IPS-18a (cell line): ENCODE data around the gene CST9.

Experiments
- H3K27ac ChIP-seq: one replicate; pipeline ENCODE4 v1.5.1; 2013; ENCODE audit warnings: low read length
- H3K27me3 ChIP-seq: one replicate; pipeline ENCODE4 v1.6.1; 2013; ENCODE audit warnings: mild to moderate bottlenecking, low read length; ENCODE audit not compliant: control insufficient read depth, insufficient read depth
- H3K36me3 ChIP-seq: one replicate; pipeline ENCODE4 v1.6.1; 2013; ENCODE audit warnings: low read depth, low read length; ENCODE audit not compliant: control insufficient read depth
- H3K4me1 ChIP-seq: one replicate; pipeline ENCODE4 v1.6.1; 2013; ENCODE audit warnings: low read depth, low read length; ENCODE audit not compliant: control insufficient read depth
- H3K4me3 ChIP-seq: one replicate; pipeline ENCODE4 v1.5.1; 2013; ENCODE audit warnings: low read length
- H3K9ac ChIP-seq: one replicate; pipeline ENCODE4 v1.6.1; 2013; ENCODE audit warnings: mild to moderate bottlenecking, low read length, moderate library complexity
- H3K9me3 ChIP-seq: one replicate; pipeline ENCODE4 v1.6.1; 2013; ENCODE audit warnings: low read depth, low read length; ENCODE audit not compliant: control insufficient read depth

The CST9 gene

GRCh38 chr20:23613676-23614075, 8.0 kb upstream of the CST9 start:
- Histone ChIP-seq H3K36me3 (no peaks in the 10 kb centered on the region), H3K4me1 (peaks cover 6% of the 10 kb centered on the region), H3K9ac (no peak overlapping the region), H3K27me3 (no peaks in the 10 kb centered on the region), H3K27ac (no peak overlapping the region), H3K9me3 (no peaks in the 10 kb centered on the region), H3K4me3 (no peak overlapping the region)

GRCh38 chr20:23612396-23612795, 6.7 kb upstream of the CST9 start:
- no peaks in the 10 kb centered on the region for H3K9me3 ChIP-seq
- H3K36me3 ChIP-seq, result no peaks in the 10 kb centered on the region
- no peak overlapping the region for H3K9ac ChIP-seq
- peaks cover 10% of the 10 kb centered on the region for H3K27me3 ChIP-seq
- no peak overlapping the region for H3K27ac ChIP-seq
- H3K4me1 ChIP-seq, result peaks cover 6% of the 10 kb centered on the region
- no peak overlapping the region for H3K4me3 ChIP-seq

DNA sequence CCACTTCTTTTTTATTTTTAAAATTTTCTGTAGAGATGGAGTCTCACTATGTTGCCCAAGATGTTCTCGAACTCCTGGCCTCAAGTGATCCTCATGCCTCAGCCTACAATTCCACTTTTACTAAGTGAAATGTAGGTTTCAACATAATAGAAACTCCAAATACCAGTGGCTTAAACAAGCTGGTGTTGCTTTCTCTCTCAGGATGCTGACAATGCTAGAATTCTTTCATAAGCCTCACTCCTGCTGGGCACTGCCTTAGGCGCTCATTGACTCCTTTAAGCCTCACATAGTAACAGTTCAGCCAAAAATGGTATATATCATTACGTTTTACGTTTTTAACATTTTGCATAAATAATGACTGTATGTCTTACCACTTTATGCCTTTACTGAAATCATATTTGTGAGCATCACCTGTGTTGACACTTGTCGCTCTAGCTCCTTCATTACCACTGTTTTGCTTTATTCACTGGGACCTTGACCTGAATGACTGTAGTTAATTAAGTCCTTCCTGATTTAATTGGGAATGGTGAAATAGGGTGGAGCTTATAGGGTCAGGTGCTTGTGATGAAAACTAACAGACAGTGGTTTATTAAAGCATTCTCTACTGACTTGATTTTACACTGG, 3.9 kb upstream of the CST9 start:
- no peak overlapping the region for H3K4me3 ChIP-seq
- no peaks in the 10 kb centered on the region for H3K9me3 ChIP-seq
- H3K36me3 ChIP-seq, result no peaks in the 10 kb centered on the region
- H3K27ac ChIP-seq, result no peak overlapping the region
- H3K27me3 ChIP-seq, result peaks cover 10% of the 10 kb centered on the region
- peaks cover 6% of the 10 kb centered on the region for H3K4me1 ChIP-seq
- no peak overlapping the region for H3K9ac ChIP-seq

GRCh38 chr20:23608251-23608846, 2.6 kb upstream of the CST9 start:
- Histone ChIP-seq H3K9ac (no peak overlapping the region), H3K27me3 (peaks cover 10% of the 10 kb centered on the region), H3K36me3 (no peaks in the 10 kb centered on the region), H3K4me1 (peaks cover 6% of the 10 kb centered on the region), H3K27ac (no peak overlapping the region), H3K9me3 (no peaks in the 10 kb centered on the region), H3K4me3 (no peak overlapping the region)

DNA sequence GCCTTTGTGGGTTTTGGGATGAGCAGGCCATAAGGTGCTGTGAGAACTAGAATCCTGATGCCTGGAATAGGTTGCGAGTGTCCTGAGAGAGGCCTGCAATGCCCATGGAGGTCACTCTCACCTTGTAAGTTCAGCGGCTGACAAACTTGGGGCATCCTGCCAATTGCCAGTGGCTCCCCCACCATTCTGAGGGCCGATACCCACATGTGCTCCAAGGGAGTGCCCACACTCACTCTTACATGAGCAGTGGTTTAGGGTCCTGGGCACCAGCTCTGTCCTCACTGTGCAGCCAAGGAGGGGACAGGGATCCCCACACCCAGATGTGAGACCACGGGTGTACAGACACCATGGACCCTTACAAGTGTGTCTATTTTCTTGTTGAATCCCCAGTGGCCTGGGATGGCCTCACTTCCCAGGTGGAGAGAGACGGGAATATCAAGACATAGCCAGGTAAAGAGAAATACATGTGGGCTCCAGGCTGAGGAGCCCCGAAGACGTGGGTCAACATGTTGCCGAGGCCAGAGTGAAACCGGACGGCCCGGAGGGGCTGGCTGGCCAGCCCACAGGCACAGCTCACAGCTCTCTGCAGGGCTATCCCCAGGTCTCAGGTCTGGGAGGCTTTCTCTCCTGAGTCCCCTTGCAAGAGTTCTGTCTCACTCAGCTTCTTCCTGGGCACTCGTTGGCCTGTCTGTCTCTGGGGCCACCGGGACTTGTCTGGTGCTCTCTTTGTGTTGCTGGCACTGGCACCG, 2.0 kb upstream of the CST9 start:
- Histone ChIP-seq H3K9ac (no peak overlapping the region), H3K27ac (no peak overlapping the region), H3K4me1 (peaks cover 6% of the 10 kb centered on the region), H3K27me3 (peaks cover 10% of the 10 kb centered on the region), H3K36me3 (no peaks in the 10 kb centered on the region), H3K9me3 (no peaks in the 10 kb centered on the region), H3K4me3 (no peak overlapping the region)

GRCh38 chr20:23606652-23607049, 934 bp upstream of the CST9 start:
- no peaks in the 10 kb centered on the region for H3K36me3 ChIP-seq
- H3K4me1 ChIP-seq, result peaks cover 6% of the 10 kb centered on the region
- H3K27ac ChIP-seq, result no peak overlapping the region
- no peak overlapping the region for H3K4me3 ChIP-seq
- H3K9me3 ChIP-seq, result no peaks in the 10 kb centered on the region
- H3K9ac ChIP-seq, result no peak overlapping the region
- peaks cover 10% of the 10 kb centered on the region for H3K27me3 ChIP-seq

DNA sequence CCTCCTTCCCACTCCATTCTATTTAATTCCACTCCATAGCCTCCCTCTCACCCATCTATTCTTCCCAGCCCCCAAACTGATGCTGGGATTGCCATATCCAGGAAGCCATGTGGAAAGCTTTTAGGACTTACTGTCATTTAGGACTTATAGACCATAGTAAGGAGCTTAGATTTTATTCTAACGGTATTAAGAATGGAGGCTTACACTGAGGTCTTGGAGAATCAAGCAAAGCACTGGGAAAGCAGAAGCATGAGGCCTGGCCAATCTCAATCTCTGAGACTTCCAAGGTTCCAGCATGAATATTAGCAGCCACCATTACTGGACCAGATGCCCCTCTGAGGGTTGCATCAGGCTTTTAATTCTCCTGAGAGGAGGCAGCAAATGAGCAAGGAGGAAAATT, 1.4 kb downstream of the CST9 start:
- peaks cover 10% of the 10 kb centered on the region for H3K27me3 ChIP-seq
- no peaks in the 10 kb centered on the region for H3K9me3 ChIP-seq
- no peaks in the 10 kb centered on the region for H3K36me3 ChIP-seq
- H3K4me1 ChIP-seq, result peaks cover under 1% of the 10 kb centered on the region
- H3K27ac ChIP-seq, result no peak overlapping the region
- no peak overlapping the region for H3K4me3 ChIP-seq
- H3K9ac ChIP-seq, result no peak overlapping the region

DNA sequence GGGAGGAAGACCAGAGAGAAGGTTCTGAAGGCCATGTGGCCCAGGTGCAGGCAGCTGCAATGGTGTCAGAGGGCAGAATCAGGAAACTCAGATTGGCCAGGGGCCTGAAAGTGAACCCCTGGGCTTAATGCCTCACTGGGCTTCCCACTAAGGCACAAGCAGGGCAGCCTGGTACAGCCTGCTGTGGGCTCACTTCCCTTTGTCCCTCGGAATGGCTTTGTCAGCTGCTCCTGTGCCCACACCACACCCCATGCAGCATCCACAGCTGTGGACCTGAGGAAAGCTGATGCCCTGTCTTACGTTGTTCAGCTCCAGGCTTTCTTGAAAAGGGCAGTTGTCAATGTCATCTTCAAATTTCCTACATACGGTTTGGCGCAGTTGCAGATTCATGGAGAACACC, 2.4 kb downstream of the CST9 start:
- Histone ChIP-seq H3K27me3 (peaks cover 10% of the 10 kb centered on the region), H3K36me3 (no peaks in the 10 kb centered on the region), H3K9ac (no peak overlapping the region), H3K9me3 (no peaks in the 10 kb centered on the region), H3K27ac (no peak overlapping the region), H3K4me3 (no peak overlapping the region), H3K4me1 (peaks cover 4% of the 10 kb centered on the region)

DNA sequence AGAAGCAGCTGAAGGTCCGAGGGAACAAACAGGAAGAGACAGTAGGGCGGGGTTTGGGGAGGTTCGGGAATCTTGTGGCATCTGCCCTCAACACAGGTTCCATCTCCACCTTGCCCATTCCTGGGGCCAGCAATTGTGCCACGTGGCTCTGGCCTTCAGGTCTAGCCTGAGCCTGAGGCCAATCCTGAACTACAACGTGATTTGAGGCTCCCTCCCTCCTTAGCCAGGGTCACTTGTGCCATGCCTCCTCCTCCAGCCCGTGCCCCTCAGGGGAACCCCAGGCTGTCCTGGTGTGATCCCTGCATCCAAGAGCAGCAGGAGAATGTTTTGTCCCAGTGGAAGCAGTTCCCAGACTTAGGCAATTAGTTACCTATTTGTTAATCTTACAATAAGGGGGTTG, 3.0 kb downstream of the CST9 start:
- Histone ChIP-seq H3K27ac (no peak overlapping the region), H3K4me1 (peaks cover 4% of the 10 kb centered on the region), H3K9ac (no peak overlapping the region), H3K27me3 (peaks cover 3% of the 10 kb centered on the region), H3K36me3 (no peaks in the 10 kb centered on the region), H3K4me3 (no peak overlapping the region), H3K9me3 (no peaks in the 10 kb centered on the region)

DNA sequence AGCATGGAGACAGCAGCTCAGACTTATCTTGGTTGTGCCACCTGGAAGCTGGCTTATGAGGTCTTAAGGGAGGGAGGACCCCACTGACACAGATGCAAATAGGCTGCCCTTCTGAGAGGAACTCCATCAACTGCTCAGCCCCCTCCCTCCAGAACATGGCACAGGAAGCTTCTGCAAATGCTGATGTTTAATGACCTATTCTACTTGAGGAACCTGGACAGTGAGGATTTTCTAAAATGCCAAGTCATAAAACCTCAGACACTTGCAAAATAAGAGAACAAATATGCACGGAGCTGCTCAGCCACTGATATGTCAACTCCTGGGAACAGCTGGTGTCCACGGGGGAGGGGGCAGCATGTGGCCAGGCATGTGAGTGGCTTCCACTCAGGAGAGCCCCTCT, 3.5 kb downstream of the CST9 start:
- Histone ChIP-seq H3K4me1 (peaks cover 4% of the 10 kb centered on the region), H3K27ac (no peak overlapping the region), H3K27me3 (no peaks in the 10 kb centered on the region), H3K36me3 (no peaks in the 10 kb centered on the region), H3K4me3 (no peak overlapping the region), H3K9me3 (no peaks in the 10 kb centered on the region), H3K9ac (no peak overlapping the region)

GRCh38 chr20:23601715-23602114, 4.0 kb downstream of the CST9 start:
- Histone ChIP-seq H3K36me3 (no peaks in the 10 kb centered on the region), H3K9me3 (no peaks in the 10 kb centered on the region), H3K4me1 (peaks cover 4% of the 10 kb centered on the region), H3K9ac (no peak overlapping the region), H3K4me3 (no peak overlapping the region), H3K27me3 (no peaks in the 10 kb centered on the region), H3K27ac (no peak overlapping the region)

DNA sequence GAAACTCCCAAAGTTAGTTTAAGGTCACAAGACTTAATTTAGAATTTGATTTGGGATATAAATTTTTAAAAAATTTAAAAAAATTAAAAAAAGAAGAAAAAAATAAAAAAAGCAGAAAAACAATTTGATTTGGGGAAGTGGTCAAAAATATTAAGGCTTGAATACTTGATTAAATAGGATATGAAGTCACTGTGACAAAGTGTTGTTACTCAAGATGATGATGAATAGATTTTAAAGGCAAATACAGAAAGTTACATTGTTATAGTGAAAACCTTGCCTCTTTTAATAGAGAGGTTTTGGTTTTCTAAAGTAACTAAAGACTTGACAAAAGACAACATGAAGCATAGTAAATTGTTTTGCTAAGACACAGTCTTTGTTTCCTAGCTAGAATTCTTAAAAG, 7.2 kb downstream of the CST9 start:
- H3K36me3 ChIP-seq, result no peaks in the 10 kb centered on the region
- no peaks in the 10 kb centered on the region for H3K9me3 ChIP-seq
- no peak overlapping the region for H3K9ac ChIP-seq
- H3K27me3 ChIP-seq, result no peaks in the 10 kb centered on the region
- no peak overlapping the region for H3K27ac ChIP-seq
- H3K4me1 ChIP-seq, result peaks cover 4% of the 10 kb centered on the region
- no peak overlapping the region for H3K4me3 ChIP-seq
